GM19455 (cell line): ENCODE results near the gene HCRT.
"Not testable (repeated sequence)": the region's sequence is repeated elsewhere in the genome, so short reads cannot be mapped to it uniquely, and the experiment has no call there.

Experiments
- ATAC-seq: cut with Tn5 transposase; IDR thresholded peaks from one replicate; pipeline ENCODE4 v1.9.1; 2021; ENCODE audit not compliant: unreplicated experiment

Gene HCRT

DNA sequence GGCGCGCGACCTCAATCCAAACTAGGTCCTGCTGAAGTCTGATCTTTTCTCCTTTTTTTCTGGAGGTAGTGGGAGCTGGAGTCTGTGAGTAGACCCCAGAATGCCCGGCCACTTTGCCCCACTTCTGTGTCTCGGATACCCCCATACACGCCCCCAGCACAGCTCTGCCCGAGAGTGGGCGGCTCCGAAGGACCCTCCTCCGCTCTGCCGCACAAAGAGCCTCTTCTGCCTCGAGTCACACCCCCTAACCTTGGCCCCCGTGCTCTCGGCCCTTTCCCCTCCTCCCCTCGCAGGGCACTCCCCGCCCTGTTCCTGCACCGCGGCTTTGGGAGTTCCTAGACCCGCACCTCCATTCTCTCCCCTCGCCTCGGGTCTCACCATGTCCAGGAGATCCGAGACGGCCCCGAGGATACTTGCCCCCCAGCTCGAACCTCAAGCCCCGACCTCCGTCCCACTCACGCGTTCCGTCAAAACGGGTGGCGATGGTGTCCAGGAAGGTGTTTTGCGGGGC lies 4.8 kb downstream of the HCRT start:
- ATAC-seq, result no peak

- ATAC-seq, result no peak
Measured at GRCh38 chr17:42179911-42180410, 5.3 kb downstream of the HCRT start.

DNA sequence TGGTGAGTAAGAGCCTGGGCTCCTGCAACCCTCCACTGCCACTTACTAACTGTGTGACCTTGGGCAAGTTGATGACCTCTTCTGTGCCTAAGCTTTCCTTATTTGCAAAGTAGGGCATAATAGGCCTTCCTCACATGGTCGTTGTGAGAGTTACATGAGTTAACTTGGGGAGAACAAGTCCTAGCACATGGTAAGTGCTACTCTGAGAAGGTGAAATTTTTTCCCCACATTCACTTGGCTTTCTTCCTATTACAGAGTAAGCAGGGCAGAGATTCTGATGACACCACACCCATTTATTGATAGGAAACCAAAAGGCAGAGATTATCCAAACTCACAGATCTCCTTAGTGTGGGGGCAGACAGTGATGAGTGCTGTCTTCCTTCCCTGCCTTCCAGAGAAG lies 5.9 kb downstream of the HCRT start:
- ATAC-seq, result no peak

DNA sequence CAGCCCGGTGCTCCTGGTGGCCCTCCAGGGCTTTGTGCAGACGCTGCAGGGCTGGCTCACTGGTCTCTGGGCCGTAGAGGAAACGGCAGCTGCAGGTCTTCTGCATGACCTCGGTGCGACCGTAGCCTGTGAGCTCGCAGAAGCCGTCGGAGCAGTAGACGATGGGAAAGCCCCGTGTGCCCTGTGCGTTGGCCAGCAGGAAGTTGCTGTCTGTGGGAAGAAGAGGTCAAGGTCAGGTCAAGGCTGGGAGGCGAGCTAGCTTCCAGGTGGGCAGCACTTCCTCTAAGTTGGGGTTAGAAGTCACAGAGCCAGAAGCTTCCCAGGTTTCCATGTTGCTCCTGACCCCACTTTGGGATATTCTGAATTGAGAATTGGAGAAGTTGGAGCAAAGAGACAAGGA lies 6.4 kb downstream of the HCRT start:
- no peak for ATAC-seq

DNA sequence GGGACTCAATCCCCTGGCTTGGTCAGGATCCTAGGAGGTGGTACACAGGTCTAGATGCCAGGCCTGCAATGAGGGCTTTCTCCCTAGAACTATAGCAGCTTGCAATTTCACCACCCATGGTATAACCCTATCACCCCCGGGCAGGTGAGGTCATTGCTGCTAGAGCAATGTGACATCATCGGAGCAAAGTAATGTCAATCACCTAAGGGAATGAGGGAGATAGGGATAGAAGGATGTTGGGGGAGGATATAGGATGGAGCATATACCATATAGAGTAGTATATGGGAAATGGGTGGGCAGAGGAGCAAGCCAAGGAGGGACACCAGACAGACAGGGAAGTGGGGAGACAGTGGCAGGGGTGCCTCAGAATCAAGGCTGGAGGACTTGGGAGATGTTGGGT lies 7.6 kb downstream of the HCRT start:
- no peak for ATAC-seq

DNA sequence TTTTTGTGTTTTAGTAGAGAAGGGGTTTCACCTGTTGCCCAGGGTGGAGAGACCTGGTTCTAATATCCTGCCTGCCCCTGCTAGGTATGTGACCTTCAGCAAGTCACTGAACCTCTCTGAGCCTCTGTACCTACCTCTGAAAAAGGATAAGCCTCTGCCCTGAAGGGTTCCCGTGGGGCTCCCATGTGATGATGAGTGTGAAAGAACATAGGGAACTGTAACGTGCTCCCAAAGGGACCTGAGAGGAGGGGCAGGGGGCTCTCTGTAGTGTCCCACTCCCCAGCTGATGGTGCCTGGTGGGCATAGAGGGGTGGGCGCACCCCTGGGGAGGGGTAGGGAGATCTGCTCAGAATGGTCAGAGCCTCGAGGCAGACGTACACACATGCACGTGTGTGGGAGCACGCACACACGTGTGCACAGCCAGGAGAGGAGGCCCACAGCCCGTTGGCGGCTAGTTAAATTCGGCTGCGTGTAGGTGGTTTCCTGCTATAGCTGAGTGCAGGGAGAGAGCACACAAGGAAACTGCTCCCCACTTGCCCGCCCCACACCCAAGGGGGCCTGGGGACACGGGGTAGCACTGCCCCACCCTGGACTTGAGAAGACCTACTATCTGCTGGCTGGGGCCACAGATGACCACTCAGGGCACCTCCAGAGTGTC lies 11.0 kb downstream of the HCRT start:
- ATAC-seq, result no peak

GRCh38 chr17:42171831-42172230 lies 13.4 kb downstream of the HCRT start:
- ATAC-seq, result no peak

GRCh38 chr17:42169351-42169750 lies 15.9 kb downstream of the HCRT start:
- no peak for ATAC-seq

GRCh38 chr17:42167807-42168206 lies 17.4 kb downstream of the HCRT start:
- ATAC-seq, result no peak

GRCh38 chr17:42166196-42166763 lies 19.0 kb downstream of the HCRT start:
- no peak for ATAC-seq

GRCh38 chr17:42165751-42166150 lies 19.5 kb downstream of the HCRT start:
- no peak for ATAC-seq

DNA sequence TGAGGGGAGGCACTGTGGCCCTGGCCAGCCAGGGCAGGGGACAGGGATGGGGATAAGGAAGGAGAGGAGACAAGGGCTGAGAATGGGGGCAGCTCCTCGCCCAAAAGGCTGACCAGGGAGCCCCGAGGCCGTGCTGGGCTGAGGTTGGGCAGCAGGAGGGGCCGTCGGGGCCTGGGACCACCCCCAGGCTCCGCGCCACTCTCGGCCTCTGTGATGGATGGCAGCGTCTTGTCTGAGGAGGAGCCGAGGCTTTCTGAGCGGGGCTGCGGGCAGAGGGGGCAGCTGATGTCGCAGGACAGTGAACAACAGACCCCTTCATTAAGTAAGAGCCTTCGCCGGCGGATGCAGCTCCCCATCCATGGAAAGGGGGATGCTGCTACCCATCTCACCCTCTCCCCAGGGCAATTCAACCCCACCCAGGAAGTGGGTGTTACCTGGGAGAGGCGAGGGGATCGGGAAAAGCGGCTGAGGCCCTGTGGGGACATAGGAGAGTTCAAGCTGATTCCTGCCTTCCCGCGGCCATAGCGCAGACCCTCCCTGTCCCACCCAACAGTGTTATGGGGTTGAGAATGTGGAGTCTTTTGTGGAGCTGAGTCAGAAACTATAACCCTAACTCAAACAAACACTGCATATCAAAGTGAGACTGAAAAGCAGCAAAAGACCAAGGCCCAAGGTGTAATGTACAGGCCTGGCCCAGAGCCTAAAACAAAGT lies 21.4 kb downstream of the HCRT start:
- ATAC-seq, result no peak

- no peak for ATAC-seq
Measured at GRCh38 chr17:42163113-42163512, 22.1 kb downstream of the HCRT start.

DNA sequence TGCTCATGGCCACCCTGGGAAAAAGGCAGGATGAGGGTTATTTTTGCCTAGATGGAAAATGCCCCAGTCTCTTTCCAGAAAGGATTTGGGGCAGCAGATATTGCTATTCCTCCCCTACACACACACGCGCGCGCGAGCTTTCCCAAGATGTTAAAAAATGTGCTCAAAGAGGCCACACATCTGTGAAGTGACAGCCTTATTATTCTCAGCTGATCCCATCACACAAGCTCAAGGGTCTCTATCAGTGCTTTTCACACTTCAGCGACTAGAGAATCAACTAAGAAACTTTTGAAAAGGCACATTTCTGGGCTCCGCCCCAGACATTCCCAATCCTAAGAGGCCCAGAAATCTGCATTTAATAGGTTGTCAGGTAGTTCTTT lies 24.7 kb downstream of the HCRT start:
- ATAC-seq, result no peak

- no peak for ATAC-seq
Measured at GRCh38 chr17:42159796-42160530, 25.3 kb downstream of the HCRT start.

DNA sequence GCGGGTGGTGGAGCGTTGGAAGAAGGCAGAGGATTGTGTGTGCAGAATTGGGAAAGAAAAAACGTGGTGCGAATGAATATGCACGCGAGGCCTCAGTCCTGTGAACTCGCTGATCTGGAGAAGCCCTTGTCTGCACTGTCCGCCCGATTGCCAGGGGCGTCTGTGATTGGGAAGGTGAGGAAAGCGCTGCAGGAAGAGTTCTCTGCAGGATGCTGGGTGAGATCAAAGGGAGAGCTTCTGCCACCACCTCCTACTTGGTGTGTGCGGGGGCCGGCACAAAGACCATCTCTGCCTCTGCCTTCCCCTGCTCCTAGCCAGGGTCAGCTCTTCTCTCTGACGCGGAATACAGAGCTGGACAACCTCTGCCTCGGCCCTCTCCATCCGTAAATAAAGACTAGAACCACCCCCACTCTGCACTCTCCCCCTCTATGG lies 29.6 kb downstream of the HCRT start:
- ATAC-seq, result no peak

- ATAC-seq, result no peak
Measured at GRCh38 chr17:42153919-42154742, 31.1 kb downstream of the HCRT start.

DNA sequence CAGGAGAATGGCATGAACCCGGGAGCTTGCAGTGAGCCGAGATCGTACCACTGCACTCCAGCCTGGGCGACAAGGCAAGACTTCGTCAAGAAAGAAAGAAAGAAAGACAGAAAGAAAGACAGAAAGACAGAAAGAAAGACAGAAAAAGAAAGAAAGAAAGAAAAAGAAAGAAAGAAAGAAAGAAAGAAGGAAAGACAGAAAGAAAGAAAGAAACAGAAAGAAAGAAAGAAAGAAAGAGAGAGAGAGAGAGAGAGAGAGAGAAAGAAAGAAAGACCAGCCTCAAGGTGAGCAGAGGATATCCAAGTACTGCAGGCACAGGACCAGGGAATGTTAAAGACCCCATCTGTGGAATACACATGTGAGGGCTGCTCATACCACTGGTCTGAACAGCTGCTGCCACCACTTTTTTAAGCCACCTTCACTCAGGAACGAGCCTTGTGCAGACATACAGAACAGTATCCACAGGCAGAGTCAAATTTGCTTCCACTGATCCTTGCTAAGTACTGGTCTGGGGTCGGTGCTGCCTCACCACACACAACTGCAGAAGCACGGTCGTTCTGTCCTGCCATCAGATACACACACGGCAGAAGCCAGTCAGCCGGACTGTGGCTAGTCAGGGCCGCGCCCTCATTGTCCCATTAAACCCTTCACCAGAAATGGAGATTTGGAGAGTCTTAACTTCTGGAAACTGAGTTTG lies 38.2 kb downstream of the HCRT start:
- no peak for ATAC-seq

DNA sequence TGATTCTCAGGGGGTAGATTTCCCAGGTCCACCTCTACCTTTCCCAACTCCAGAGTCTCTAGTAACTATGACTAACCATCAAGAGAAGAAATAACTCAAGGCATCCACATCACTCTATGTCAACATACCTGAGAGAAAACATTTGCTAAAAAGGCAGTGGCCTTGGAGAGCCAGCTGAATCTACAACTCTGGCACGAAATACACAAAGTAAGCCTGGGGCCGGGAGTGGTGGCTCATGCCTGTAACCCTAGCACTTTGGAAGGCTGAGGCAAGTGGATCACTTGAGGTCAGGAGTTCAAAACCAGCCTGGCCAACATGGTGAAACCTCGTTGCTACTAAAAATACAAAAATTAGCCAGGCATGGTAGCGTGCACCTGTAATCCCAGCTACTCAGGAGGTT lies 42.1 kb downstream of the HCRT start:
- not testable (repeated sequence) for ATAC-seq

- ATAC-seq, result no peak
Measured at GRCh38 chr17:42142371-42142896, 42.8 kb downstream of the HCRT start.
